Panc1 (cell line): ENCODE results near the gene GABRB1. TPM values are rescaled to one million over a fixed set of nuclear protein-coding genes. Genes with fewer than 3 reads are reported as not detected.

Experiments used
- ATAC-seq: fragments of 200-7000 bp; cut with Tn5 transposase; 2 replicates; pipeline ENCODE4 v1.9.1; 2020; ENCODE audit warnings: mild to moderate bottlenecking, moderate library complexity
- BruUV-seq: library from RNA; stranded (reverse); fragments of 400-500 nt; replicated peaks from 2 replicates; lab custom pipeline; 2021; lab: Mats Ljungman, UMichigan
- CTCF ChIA-PET: fragments of 300-600 bp; sonication (Branson Sonifier 250); formaldehyde crosslinking; loops from one replicate; lab custom pipeline; 2022; ENCODE audit warnings: antibody characterized with exemption; lab: Charles Lee
- POLR2A ChIA-PET: fragments of 300-600 bp; sonication (Branson Sonifier 250); formaldehyde crosslinking; loops from one replicate; lab custom pipeline; 2022; ENCODE audit warnings: antibody characterized with exemption; lab: Charles Lee
- DNase-seq: peaks from one replicate; pipeline ENCODE4 v3.0.0-alpha.2; 2010; ENCODE audit warnings: low read depth, low spot score
- H3K27ac ChIP-seq: 2 replicates; pipeline ENCODE4 v1.5.1; 2011; ENCODE audit warnings: mild to moderate bottlenecking, low read length, inconsistent platforms
- H3K27me3 ChIP-seq: fragments of 200-500 bp; sonication (Bioruptor generic); 2 replicates; pipeline ENCODE4 v1.6.0; 2014; ENCODE audit warnings: low read length, inconsistent platforms; ENCODE audit not compliant: control insufficient read depth, insufficient read depth
- H3K36me3 ChIP-seq: fragments of 200-500 bp; sonication (Bioruptor generic); 2 replicates; pipeline ENCODE4 v1.5.1; 2014; ENCODE audit warnings: inconsistent platforms, mild to moderate bottlenecking, low read length, moderate library complexity; ENCODE audit not compliant: control insufficient read depth, insufficient read depth
- H3K4me1 ChIP-seq: 2 replicates; pipeline ENCODE4 v1.5.1; 2011; ENCODE audit warnings: inconsistent platforms, mild to moderate bottlenecking, low read length, moderate library complexity; ENCODE audit not compliant: control insufficient read depth, insufficient read depth
- H3K4me3 ChIP-seq, 2 experiments: 2 replicates each; pipeline ENCODE4 v1.5.1; 2011 to 2012; ENCODE audit warnings: low read depth in 2 of 2, low read length in 2 of 2, mild to moderate bottlenecking in 2 of 2, inconsistent platforms in 1 of 2, moderate library complexity in 1 of 2
- H3K9me3 ChIP-seq: fragments of 200-500 bp; sonication (Bioruptor generic); 2 replicates; pipeline ENCODE4 v1.5.1; 2014; ENCODE audit warnings: low read depth, mild to moderate bottlenecking, inconsistent platforms, low read length, moderate library complexity; ENCODE audit not compliant: control insufficient read depth, insufficient read depth
- POLR2AphosphoS5 ChIP-seq: IDR thresholded peaks from 2 replicates; pipeline ENCODE4 v1.6.1; 2012; ENCODE audit warnings: mild to moderate bottlenecking, low read depth, low read length, moderate library complexity
- SIN3A ChIP-seq: IDR thresholded peaks from 2 replicates; pipeline ENCODE4 v1.6.1; 2012; ENCODE audit warnings: low read depth, mild to moderate bottlenecking, low read length, moderate library complexity, borderline replicate concordance; ENCODE audit not compliant: insufficient read depth
- TCF7L2 ChIP-seq: IDR thresholded peaks from 2 replicates; pipeline ENCODE4 v1.6.1; 2011; ENCODE audit warnings: mild to moderate bottlenecking, low read depth, low read length, inconsistent platforms
- in situ Hi-C: cut with HindIII; loops from 2 replicates; pipeline ENCODE4 v1.10.0; 2016; ENCODE audit warnings: low sequenced_read_pairs, low pct_unique_long_range_greater_than_20kb
- intact Hi-C: fragments of 100-400 bp; cut with micrococcal nuclease; formaldehyde crosslinking; loops from one replicate; pipeline ENCODE4 v1.10.0; 2022; ENCODE audit not compliant: unreplicated experiment
- total RNA-seq: library from RNA; stranded (reverse); gene quantifications from one replicate; pipeline ENCODE4 v1.2.1, GENCODE V29; 2021; ENCODE audit not compliant: unreplicated experiment
- TF ChIP-seq, protein P1 (sequence below): fragments of 450-650 bp; IDR thresholded peaks from 2 replicates; pipeline ENCODE4 v1.5.1; 2017; ENCODE audit warnings: mild to moderate bottlenecking
- TF ChIP-seq, protein P2 (sequence below), 2 experiments: IDR thresholded peaks; 2 replicates each; pipeline ENCODE4 v1.6.1; 2011 to 2012; ENCODE audit warnings: low read depth in 2 of 2, control low read depth in 1 of 2, low read length in 1 of 2, mild to moderate bottlenecking in 1 of 2, moderate library complexity in 1 of 2; ENCODE audit not compliant: insufficient read depth in 1 of 2

The GABRB1 gene
- total RNA-seq, 1 experiment from 2014 or later, result not detected

DNA sequence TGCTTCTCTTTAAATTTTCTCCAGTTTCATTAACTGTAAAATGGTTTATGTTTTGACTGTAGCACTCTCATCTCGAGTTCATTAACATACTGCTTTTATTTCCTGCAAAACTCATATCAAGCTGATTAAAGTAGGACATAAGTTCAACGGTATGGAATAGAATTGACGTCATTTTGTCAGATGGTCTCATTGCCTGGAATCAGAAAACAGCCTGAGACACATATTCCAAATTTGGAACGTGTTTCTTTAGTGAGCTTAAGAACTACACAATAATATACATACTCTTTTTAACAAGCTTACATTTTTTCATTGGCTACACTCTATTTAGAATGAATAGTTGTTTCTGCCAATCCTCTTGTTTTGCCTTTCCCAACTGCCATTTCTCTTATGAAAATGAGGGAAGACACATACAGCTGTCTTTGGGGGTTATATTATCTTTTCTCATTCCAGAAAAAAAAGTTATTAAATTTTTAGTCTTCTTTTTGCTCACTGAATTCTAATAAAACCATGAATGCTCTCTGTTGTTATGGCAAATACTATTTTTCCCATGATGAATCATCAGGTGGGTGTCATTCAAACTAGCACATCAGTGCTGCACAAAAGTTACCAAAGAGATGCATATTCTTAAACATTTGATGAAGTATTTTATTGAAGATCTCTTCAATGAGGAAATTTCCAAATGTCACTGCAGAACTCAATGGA, 162.8 kb downstream of the GABRB1 start:
- no peaks in the 10 kb centered on the region for H3K36me3 ChIP-seq
- DNase-seq (no peak), ATAC-seq (no peak)
- intact Hi-C loops (no loop called here), in situ Hi-C loops (no loop called here)
- CTCF ChIA-PET, result no interaction called here
- BruUV-seq, result no TSS peak
- TF ChIP-seq SIN3A (no peak), TCF7L2 (no peak), POLR2AphosphoS5 (no peak)
- TF ChIP-seq, protein P1, sequence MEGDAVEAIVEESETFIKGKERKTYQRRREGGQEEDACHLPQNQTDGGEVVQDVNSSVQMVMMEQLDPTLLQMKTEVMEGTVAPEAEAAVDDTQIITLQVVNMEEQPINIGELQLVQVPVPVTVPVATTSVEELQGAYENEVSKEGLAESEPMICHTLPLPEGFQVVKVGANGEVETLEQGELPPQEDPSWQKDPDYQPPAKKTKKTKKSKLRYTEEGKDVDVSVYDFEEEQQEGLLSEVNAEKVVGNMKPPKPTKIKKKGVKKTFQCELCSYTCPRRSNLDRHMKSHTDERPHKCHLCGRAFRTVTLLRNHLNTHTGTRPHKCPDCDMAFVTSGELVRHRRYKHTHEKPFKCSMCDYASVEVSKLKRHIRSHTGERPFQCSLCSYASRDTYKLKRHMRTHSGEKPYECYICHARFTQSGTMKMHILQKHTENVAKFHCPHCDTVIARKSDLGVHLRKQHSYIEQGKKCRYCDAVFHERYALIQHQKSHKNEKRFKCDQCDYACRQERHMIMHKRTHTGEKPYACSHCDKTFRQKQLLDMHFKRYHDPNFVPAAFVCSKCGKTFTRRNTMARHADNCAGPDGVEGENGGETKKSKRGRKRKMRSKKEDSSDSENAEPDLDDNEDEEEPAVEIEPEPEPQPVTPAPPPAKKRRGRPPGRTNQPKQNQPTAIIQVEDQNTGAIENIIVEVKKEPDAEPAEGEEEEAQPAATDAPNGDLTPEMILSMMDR, result no peak
- TF ChIP-seq, protein P2, sequence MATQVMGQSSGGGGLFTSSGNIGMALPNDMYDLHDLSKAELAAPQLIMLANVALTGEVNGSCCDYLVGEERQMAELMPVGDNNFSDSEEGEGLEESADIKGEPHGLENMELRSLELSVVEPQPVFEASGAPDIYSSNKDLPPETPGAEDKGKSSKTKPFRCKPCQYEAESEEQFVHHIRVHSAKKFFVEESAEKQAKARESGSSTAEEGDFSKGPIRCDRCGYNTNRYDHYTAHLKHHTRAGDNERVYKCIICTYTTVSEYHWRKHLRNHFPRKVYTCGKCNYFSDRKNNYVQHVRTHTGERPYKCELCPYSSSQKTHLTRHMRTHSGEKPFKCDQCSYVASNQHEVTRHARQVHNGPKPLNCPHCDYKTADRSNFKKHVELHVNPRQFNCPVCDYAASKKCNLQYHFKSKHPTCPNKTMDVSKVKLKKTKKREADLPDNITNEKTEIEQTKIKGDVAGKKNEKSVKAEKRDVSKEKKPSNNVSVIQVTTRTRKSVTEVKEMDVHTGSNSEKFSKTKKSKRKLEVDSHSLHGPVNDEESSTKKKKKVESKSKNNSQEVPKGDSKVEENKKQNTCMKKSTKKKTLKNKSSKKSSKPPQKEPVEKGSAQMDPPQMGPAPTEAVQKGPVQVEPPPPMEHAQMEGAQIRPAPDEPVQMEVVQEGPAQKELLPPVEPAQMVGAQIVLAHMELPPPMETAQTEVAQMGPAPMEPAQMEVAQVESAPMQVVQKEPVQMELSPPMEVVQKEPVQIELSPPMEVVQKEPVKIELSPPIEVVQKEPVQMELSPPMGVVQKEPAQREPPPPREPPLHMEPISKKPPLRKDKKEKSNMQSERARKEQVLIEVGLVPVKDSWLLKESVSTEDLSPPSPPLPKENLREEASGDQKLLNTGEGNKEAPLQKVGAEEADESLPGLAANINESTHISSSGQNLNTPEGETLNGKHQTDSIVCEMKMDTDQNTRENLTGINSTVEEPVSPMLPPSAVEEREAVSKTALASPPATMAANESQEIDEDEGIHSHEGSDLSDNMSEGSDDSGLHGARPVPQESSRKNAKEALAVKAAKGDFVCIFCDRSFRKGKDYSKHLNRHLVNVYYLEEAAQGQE (IDR thresholded peaks at IDR 0.05; ENCODE audit: insufficient read depth in 1 of 2, low read depth in 2 of 2, low read length in 1 of 2), result no peak
- H3K27ac ChIP-seq, result no peak overlapping the region
- POLR2A ChIA-PET, result no interaction called here
- no peak overlapping the region for H3K4me3 ChIP-seq
- H3K9me3 ChIP-seq, result no peaks in the 10 kb centered on the region
- no peaks in the 10 kb centered on the region for H3K4me1 ChIP-seq
- H3K27me3 ChIP-seq, result no peaks in the 10 kb centered on the region

DNA sequence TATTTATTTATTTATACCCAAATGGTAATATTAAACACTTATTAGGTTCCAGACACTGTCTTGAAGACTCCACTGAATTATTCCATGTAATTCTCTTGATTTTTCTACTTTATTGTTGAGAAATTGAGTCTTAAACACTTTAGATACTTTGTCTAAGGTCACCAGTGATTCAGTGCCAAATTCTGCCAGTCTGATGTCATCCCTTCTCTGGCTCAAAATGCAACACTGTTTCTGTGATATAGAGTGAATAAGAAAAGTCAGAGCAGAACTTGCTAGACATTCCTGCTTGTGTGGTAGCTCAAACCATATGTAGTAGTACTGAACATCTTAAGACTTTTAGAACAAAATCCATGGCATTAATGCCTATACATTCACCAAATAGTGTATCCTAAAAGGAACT, 164.3 kb downstream of the GABRB1 start:
- intact Hi-C loops, result no loop called here
- POLR2A ChIA-PET, result no interaction called here
- DNase-seq (no peak), ATAC-seq (no peak)
- Histone ChIP-seq H3K36me3 (no peaks in the 10 kb centered on the region), H3K4me1 (no peaks in the 10 kb centered on the region), H3K27ac (no peak overlapping the region), H3K4me3 (no peak overlapping the region), H3K27me3 (no peaks in the 10 kb centered on the region), H3K9me3 (no peaks in the 10 kb centered on the region)
- CTCF ChIA-PET, result no interaction called here
- no TSS peak for BruUV-seq
- in situ Hi-C loops, result no loop called here
- TF ChIP-seq, protein P2 (IDR thresholded peaks at IDR 0.05; ENCODE audit: insufficient read depth in 1 of 2, low read depth in 2 of 2, low read length in 1 of 2), result no peak
- no peak for TF ChIP-seq POLR2AphosphoS5
